HG03066 (cell line): ENCODE data around the gene PDE4D.
"Not testable (repeated sequence)": the region's sequence is repeated elsewhere in the genome, so short reads cannot be mapped to it uniquely, and the experiment has no call there.

Experiments
- ATAC-seq: cut with Tn5 transposase; IDR thresholded peaks from one replicate; pipeline ENCODE4 v1.9.1; 2021; ENCODE audit warnings: low read depth; ENCODE audit not compliant: unreplicated experiment

Gene PDE4D

GRCh38 chr5:59591162-59591561 is 302.4 kb downstream of the PDE4D start:
- no peak for ATAC-seq

- no peak for ATAC-seq
Measured at GRCh38 chr5:59588922-59589321, 304.6 kb downstream of the PDE4D start.

GRCh38 chr5:59587489-59588337 is 305.8 kb downstream of the PDE4D start:
- no peak for ATAC-seq

GRCh38 chr5:59586841-59587240 is 306.7 kb downstream of the PDE4D start:
- no peak for ATAC-seq

GRCh38 chr5:59584858-59585846 is 308.4 kb downstream of the PDE4D start:
- no peak for ATAC-seq

GRCh38 chr5:59583810-59584562 is 309.5 kb downstream of the PDE4D start:
- no peak for ATAC-seq

- no peak for ATAC-seq
Measured at GRCh38 chr5:59583151-59583809, 310.2 kb downstream of the PDE4D start.

GRCh38 chr5:59582746-59583145 is 310.8 kb downstream of the PDE4D start:
- no peak for ATAC-seq

GRCh38 chr5:59579824-59580167 is 313.7 kb downstream of the PDE4D start:
- no peak for ATAC-seq

GRCh38 chr5:59579101-59579823 is 314.3 kb downstream of the PDE4D start:
- ATAC-seq = no peak

GRCh38 chr5:59577485-59577884 is 316.0 kb downstream of the PDE4D start:
- ATAC-seq = no peak

GRCh38 chr5:59575648-59576445 is 317.7 kb downstream of the PDE4D start:
- no peak for ATAC-seq

- ATAC-seq = not testable (repeated sequence)
Measured at GRCh38 chr5:59573509-59573908, 320.0 kb downstream of the PDE4D start.

- ATAC-seq = no peak
Measured at GRCh38 chr5:59571067-59571466, 322.5 kb downstream of the PDE4D start.

- ATAC-seq = no peak
Measured at GRCh38 chr5:59569608-59570334, 323.8 kb downstream of the PDE4D start.

GRCh38 chr5:59569158-59569557 is 324.4 kb downstream of the PDE4D start:
- ATAC-seq = no peak

GRCh38 chr5:59568161-59568560 is 325.4 kb downstream of the PDE4D start:
- no peak for ATAC-seq

GRCh38 chr5:59565551-59565950 is 328.0 kb downstream of the PDE4D start:
- no peak for ATAC-seq
